ENCODE data around the gene CELF2.

DNA sequence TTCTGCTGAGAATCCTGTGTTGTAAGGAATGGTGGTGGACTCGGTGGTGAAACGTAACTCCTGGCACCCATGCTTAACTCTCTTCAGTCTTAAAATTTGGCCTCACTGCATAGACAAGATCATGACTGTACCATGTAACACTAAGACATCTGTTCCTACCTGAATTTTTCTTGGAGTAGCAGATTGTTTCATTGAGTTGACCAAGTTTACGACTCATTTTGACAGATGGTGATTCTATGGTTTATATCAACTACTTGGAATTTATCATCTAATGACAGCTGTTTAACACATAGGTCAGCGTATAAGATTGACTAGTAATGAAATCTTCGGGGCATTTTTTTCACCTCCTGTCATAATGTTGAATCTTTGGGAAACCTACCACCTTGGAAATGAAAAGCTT, 184.2 kb downstream of the CELF2 start:
- TF ChIP-seq, protein P1, sequence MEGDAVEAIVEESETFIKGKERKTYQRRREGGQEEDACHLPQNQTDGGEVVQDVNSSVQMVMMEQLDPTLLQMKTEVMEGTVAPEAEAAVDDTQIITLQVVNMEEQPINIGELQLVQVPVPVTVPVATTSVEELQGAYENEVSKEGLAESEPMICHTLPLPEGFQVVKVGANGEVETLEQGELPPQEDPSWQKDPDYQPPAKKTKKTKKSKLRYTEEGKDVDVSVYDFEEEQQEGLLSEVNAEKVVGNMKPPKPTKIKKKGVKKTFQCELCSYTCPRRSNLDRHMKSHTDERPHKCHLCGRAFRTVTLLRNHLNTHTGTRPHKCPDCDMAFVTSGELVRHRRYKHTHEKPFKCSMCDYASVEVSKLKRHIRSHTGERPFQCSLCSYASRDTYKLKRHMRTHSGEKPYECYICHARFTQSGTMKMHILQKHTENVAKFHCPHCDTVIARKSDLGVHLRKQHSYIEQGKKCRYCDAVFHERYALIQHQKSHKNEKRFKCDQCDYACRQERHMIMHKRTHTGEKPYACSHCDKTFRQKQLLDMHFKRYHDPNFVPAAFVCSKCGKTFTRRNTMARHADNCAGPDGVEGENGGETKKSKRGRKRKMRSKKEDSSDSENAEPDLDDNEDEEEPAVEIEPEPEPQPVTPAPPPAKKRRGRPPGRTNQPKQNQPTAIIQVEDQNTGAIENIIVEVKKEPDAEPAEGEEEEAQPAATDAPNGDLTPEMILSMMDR (IDR thresholded peaks at IDR 0.05): no peak
- TF ChIP-seq POLR2A (IDR thresholded peaks at IDR 0.05): no peak

Data from suprapubic skin (tissue), 3 donors.